ENCODE data around the gene HOXB9.

The HOXB9 gene

GRCh38 chr17:48615047-48615962, 10.9 kb downstream of the HOXB9 start, which contains the start of gene HOXB8:
TSS of gene HOXB8 (minus strand) at chr17:48615292. CDS start at chr17:48614704, 588 bp downstream.
- no peak within 1 kb of the TSS for H3K27ac ChIP-seq
- TF ChIP-seq, protein P1, sequence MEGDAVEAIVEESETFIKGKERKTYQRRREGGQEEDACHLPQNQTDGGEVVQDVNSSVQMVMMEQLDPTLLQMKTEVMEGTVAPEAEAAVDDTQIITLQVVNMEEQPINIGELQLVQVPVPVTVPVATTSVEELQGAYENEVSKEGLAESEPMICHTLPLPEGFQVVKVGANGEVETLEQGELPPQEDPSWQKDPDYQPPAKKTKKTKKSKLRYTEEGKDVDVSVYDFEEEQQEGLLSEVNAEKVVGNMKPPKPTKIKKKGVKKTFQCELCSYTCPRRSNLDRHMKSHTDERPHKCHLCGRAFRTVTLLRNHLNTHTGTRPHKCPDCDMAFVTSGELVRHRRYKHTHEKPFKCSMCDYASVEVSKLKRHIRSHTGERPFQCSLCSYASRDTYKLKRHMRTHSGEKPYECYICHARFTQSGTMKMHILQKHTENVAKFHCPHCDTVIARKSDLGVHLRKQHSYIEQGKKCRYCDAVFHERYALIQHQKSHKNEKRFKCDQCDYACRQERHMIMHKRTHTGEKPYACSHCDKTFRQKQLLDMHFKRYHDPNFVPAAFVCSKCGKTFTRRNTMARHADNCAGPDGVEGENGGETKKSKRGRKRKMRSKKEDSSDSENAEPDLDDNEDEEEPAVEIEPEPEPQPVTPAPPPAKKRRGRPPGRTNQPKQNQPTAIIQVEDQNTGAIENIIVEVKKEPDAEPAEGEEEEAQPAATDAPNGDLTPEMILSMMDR (conservative IDR thresholded peaks at IDR 0.05; ENCODE audit: low read depth, low read length), result no peak
- H3K4me3 ChIP-seq (IDR thresholded peaks at IDR 0.05; ENCODE audit: insufficient read depth, low read depth, low read length), result no peak within 1 kb of the TSS
- H3K27me3 ChIP-seq (ENCODE audit: insufficient read depth, low read depth), result peaks cover 64% of the 10 kb centered on the region
- H3K36me3 ChIP-seq (ENCODE audit: insufficient read depth), result no peaks in the 10 kb centered on the region
- H3K4me2 ChIP-seq, result no peak within 1 kb of the TSS; the same call in 1 of the 2 replicates
- peaks cover 15% of the 10 kb centered on the region for H3K4me1 ChIP-seq (ENCODE audit: low read depth, poor library complexity, severe bottlenecking)
- H4K20me1 ChIP-seq (ENCODE audit: insufficient read depth), result no peaks in the 10 kb centered on the region
- H3K9ac ChIP-seq, result no peak within 1 kb of the TSS
- H2AFZ ChIP-seq (ENCODE audit: low read depth), result no peak within 1 kb of the TSS
- no peaks in the 10 kb centered on the region for H3K79me2 ChIP-seq (ENCODE audit: insufficient read depth, low read depth)

GRCh38 chr17:48613862-48614694, 12.1 kb downstream of the HOXB9 start:
- H3K4me2 ChIP-seq, result peak overlapping the region; percentile 13; the same call in 1 of the 2 replicates
- no peak overlapping the region for H3K27ac ChIP-seq
- peaks cover 53% of the 10 kb centered on the region for H3K27me3 ChIP-seq (ENCODE audit: insufficient read depth, low read depth)
- no peaks in the 10 kb centered on the region for H3K36me3 ChIP-seq (ENCODE audit: insufficient read depth)
- no peak overlapping the region for H2AFZ ChIP-seq (ENCODE audit: low read depth)
- H3K79me2 ChIP-seq (ENCODE audit: insufficient read depth, low read depth), result no peaks in the 10 kb centered on the region
- H3K4me1 ChIP-seq (ENCODE audit: low read depth, poor library complexity, severe bottlenecking), result peaks cover 21% of the 10 kb centered on the region
- TF ChIP-seq, protein P1 (conservative IDR thresholded peaks at IDR 0.05; ENCODE audit: low read depth, low read length), result no peak
- H4K20me1 ChIP-seq (ENCODE audit: insufficient read depth), result no peaks in the 10 kb centered on the region
- H3K9ac ChIP-seq, result no peak overlapping the region
- no peak overlapping the region for H3K4me3 ChIP-seq (IDR thresholded peaks at IDR 0.05; ENCODE audit: insufficient read depth, low read depth, low read length)

- Histone ChIP-seq H3K27me3 (ENCODE audit: insufficient read depth, low read depth) (peaks cover 46% of the 10 kb centered on the region), H3K79me2 (ENCODE audit: insufficient read depth, low read depth) (no peaks in the 10 kb centered on the region), H3K4me1 (ENCODE audit: low read depth, poor library complexity, severe bottlenecking) (peaks cover 20% of the 10 kb centered on the region), H3K27ac (no peak overlapping the region; the same call in 1 of the 2 replicates), H4K20me1 (ENCODE audit: insufficient read depth) (no peaks in the 10 kb centered on the region), H2AFZ (ENCODE audit: low read depth) (peak overlapping the region; percentile 67), H3K9ac (no peak overlapping the region), H3K4me3 (IDR thresholded peaks at IDR 0.05; ENCODE audit: insufficient read depth, low read depth, low read length) (no peak overlapping the region), H3K4me2 (peak overlapping the region; percentile 92), H3K36me3 (ENCODE audit: insufficient read depth) (no peaks in the 10 kb centered on the region)
- TF ChIP-seq, protein P1 (conservative IDR thresholded peaks at IDR 0.05; ENCODE audit: low read depth, low read length), result no peak
These were observed 13.1 kb downstream of the HOXB9 start for GRCh38 chr17:48612854-48613691.

- Histone ChIP-seq H3K4me2 (peak overlapping the region; percentile 92), H3K4me3 (IDR thresholded peaks at IDR 0.05; ENCODE audit: insufficient read depth, low read depth, low read length) (no peak overlapping the region), H3K36me3 (ENCODE audit: insufficient read depth) (no peaks in the 10 kb centered on the region), H3K27ac (peak overlapping the region; percentile 38; the same call in 1 of the 2 replicates), H4K20me1 (ENCODE audit: insufficient read depth) (no peaks in the 10 kb centered on the region), H3K4me1 (ENCODE audit: low read depth, poor library complexity, severe bottlenecking) (peaks cover 17% of the 10 kb centered on the region), H3K79me2 (ENCODE audit: insufficient read depth, low read depth) (no peaks in the 10 kb centered on the region), H3K9ac (no peak overlapping the region), H3K27me3 (ENCODE audit: insufficient read depth, low read depth) (peaks cover 40% of the 10 kb centered on the region), H2AFZ (ENCODE audit: low read depth) (peak overlapping the region; percentile 67)
- TF ChIP-seq, protein P1 (conservative IDR thresholded peaks at IDR 0.05; ENCODE audit: low read depth, low read length), result no peak
These were observed 13.7 kb downstream of the HOXB9 start for GRCh38 chr17:48612456-48612853.
